ENCODE results near the gene POLR2H.

GRCh38 chr3:184321666-184322065 is 39.8 kb upstream of the POLR2H start:
- TF ChIP-seq CTCF (IDR thresholded peaks at IDR 0.05) (no peak), IRF2 (CRISPR knock-in tag; IDR thresholded peaks at IDR 0.05; ENCODE audit: borderline replicate concordance, low read depth) (no peak), TEAD4 (CRISPR knock-in tag; IDR thresholded peaks at IDR 0.05) (no peak)

All from WTC11 (cell line).